Gastrocnemius medialis (tissue), 4 donors: ENCODE measurements around the gene POU2AF1. TPM values are rescaled to one million over a fixed set of nuclear protein-coding genes. Genes with fewer than 3 reads are reported as not detected.

ENCODE experiments used
- ATAC-seq, 2 donors: fragments of 150-250 bp; one replicate each; pipeline ENCODE4 v1.9.1; 2016
- DNase-seq, 2 donors: peaks; one replicate each; pipeline ENCODE4 v3.0.0-alpha.2; 2019
- H3K27ac ChIP-seq, 4 donors: fragments of 200-600 bp; sonication (generic); 1 replicate in 1 of 4; 2 replicates in 3 of 4; pipeline ENCODE4 v1.5.1; 2016 to 2018; ENCODE audit warnings: mild to moderate bottlenecking in 2 of 4, moderate library complexity in 1 of 4
- H3K27me3 ChIP-seq, 3 donors: fragments of 200-600 bp; sonication (generic) in 2 of 3; 1 replicate in 1 of 3; 2 replicates in 2 of 3; pipeline versions ENCODE4 v1.5.1 to v1.6.0; 2016 to 2019; ENCODE audit warnings: mild to moderate bottlenecking in 1 of 3, moderate library complexity in 1 of 3
- H3K36me3 ChIP-seq, 2 donors: fragments of 200-600 bp; sonication (generic) in 1 of 2; one replicate each; pipeline ENCODE4 v1.5.1; 2017 to 2018
- H3K4me1 ChIP-seq, 2 donors: fragments of 200-600 bp; sonication (generic) in 1 of 2; one replicate each; pipeline ENCODE4 v1.5.1; 2016 to 2017; ENCODE audit warnings: mild to moderate bottlenecking in 2 of 2
- H3K4me3 ChIP-seq, 4 donors: fragments of 200-600 bp; sonication (generic) in 3 of 4; 1 replicate in 1 of 4; 2 replicates in 3 of 4; pipeline ENCODE4 v1.5.1; 2016 to 2019; ENCODE audit warnings: mild to moderate bottlenecking in 2 of 4
- H3K9me3 ChIP-seq, 3 donors: fragments of 200-600 bp; sonication (generic) in 2 of 3; 1 replicate in 1 of 3; 2 replicates in 2 of 3; pipeline ENCODE4 v1.5.1; 2016 to 2019
- POLR2A ChIP-seq, 2 donors: fragments of 450-650 bp; IDR thresholded peaks; one replicate each; pipeline ENCODE4 v1.6.1; 2017; ENCODE audit warnings: antibody characterized with exemption in 2 of 2, mild to moderate bottlenecking in 2 of 2, moderate library complexity in 2 of 2
- in situ Hi-C, 4 donors: fragments of 200-750 bp; cut with MboI; loops; one replicate each; pipeline versions ENCODE4 v1.15.0 to v1.8.0; 2017; ENCODE audit warnings: low sequenced_read_pairs in 4 of 4
- intact Hi-C: fragments of 100-400 bp; cut with DNase I; formaldehyde crosslinking; loops from one replicate; pipeline ENCODE4 v1.15.1; 2023; ENCODE audit warnings: low total_unique reads
- total RNA-seq, 4 donors: library from RNA; depleted of rRNA; stranded (reverse); fragments of >200 nt; gene quantifications; one replicate each; pipeline versions ENCODE4 v1.1.0 to v1.2.3, GENCODE V29; 2016
- TF ChIP-seq, protein P1 (sequence below), 5 experiments: fragments of 450-650 bp in 3 of 5; fragments of 200-600 bp in 2 of 5; sonication (generic) in 2 of 5; IDR thresholded peaks in 4 of 5; conservative IDR thresholded peaks in 1 of 5; 1 replicate in 4 of 5; 2 replicates in 1 of 5; pipeline ENCODE4 v1.5.1; 2016 to 2019; ENCODE audit warnings: antibody characterized with exemption in 5 of 5, mild to moderate bottlenecking in 3 of 5, moderate library complexity in 3 of 5

POU2AF1 gene, protein sequence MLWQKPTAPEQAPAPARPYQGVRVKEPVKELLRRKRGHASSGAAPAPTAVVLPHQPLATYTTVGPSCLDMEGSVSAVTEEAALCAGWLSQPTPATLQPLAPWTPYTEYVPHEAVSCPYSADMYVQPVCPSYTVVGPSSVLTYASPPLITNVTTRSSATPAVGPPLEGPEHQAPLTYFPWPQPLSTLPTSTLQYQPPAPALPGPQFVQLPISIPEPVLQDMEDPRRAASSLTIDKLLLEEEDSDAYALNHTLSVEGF
- under 1 TPM in 2 of 4 donors, not detected in 2; 0.29 to 0.78 TPM for total RNA-seq

DNA sequence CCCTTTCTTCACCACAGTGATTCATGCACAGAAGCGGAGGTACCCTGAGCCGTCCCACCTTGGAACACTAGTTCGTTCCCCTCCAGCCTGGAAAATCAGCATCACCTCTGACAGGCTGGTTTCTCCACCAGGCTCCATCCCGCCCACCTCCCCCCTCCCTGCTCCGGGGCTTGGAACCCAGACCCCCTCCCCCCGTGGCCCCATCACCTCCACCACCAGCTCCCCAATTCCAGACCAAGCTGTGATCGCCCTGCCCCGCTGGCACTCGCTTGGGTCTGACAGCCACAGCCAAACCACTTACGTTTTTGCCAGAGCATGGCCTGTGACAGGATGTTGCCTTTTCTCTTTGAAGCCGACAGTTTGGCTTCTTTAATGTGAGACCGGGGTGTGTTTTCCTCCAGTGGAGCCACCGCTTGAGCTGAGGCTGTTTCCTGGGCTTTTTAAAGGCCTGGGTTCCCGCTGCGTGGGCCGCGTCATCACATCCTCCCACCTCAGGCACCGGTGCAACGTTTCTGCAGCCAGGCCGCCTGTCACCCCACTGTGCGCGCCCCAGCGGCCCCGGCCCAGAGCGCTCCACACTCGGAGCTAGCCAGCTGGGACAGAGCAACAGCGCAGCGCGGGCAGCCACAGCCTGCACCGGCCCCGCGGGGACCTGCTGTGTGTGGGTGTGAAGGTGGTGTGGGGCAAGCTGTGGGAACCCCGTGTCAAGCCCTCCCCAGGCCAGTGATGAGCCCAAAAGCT is at the start of gene POU2AF1:
TSS of gene POU2AF1 (minus strand) at position 415 of the 741 bp plus-strand sequence. CDS start at position 317, 98 bp downstream.
- DNase-seq (no peak), ATAC-seq (peak in 1 of 2 donors; percentile 18)
- H3K4me3 ChIP-seq, result peak within 1 kb of the TSS in 1 of 4 donors; percentile 5

GRCh38 chr11:111428113-111428876 is 49.2 kb upstream of the POU2AF1 start:
- no peak for ATAC-seq
- H3K9me3 ChIP-seq, result no peaks in the 10 kb centered on the region
- no peaks in the 10 kb centered on the region for H3K36me3 ChIP-seq
- H3K4me3 ChIP-seq, result no peak overlapping the region
- intact Hi-C loops (loop anchor here (10.0 kb wide), 1 partner anchor 83 kb away; no protein-coding TSS in a partner anchor), in situ Hi-C loops (loop anchor here in 1 of 4 donors (5.0 kb wide), 1 partner anchor 146 kb away; no protein-coding TSS in a partner anchor)
- no peaks in the 10 kb centered on the region for H3K27me3 ChIP-seq
- H3K4me1 ChIP-seq, result no peaks in the 10 kb centered on the region
- no peak for DNase-seq
- H3K27ac ChIP-seq, result no peak overlapping the region
- TF ChIP-seq POLR2A (IDR thresholded peaks at IDR 0.05), result no peak
- TF ChIP-seq, protein P1, sequence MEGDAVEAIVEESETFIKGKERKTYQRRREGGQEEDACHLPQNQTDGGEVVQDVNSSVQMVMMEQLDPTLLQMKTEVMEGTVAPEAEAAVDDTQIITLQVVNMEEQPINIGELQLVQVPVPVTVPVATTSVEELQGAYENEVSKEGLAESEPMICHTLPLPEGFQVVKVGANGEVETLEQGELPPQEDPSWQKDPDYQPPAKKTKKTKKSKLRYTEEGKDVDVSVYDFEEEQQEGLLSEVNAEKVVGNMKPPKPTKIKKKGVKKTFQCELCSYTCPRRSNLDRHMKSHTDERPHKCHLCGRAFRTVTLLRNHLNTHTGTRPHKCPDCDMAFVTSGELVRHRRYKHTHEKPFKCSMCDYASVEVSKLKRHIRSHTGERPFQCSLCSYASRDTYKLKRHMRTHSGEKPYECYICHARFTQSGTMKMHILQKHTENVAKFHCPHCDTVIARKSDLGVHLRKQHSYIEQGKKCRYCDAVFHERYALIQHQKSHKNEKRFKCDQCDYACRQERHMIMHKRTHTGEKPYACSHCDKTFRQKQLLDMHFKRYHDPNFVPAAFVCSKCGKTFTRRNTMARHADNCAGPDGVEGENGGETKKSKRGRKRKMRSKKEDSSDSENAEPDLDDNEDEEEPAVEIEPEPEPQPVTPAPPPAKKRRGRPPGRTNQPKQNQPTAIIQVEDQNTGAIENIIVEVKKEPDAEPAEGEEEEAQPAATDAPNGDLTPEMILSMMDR (IDR thresholded peaks at IDR 0.05 in 4 of 5, conservative IDR thresholded peaks at IDR 0.05 in 1 of 5), result no peak

More for the DNA sequence above, at the start of gene POU2AF1:
- no peaks in the 10 kb centered on the region for H3K36me3 ChIP-seq
- in situ Hi-C loops (no loop called here), intact Hi-C loops (no loop called here)
- no peak within 1 kb of the TSS for H3K27ac ChIP-seq
- H3K4me1 ChIP-seq, result no peaks in the 10 kb centered on the region
- no peaks in the 10 kb centered on the region for H3K9me3 ChIP-seq
- H3K27me3 ChIP-seq, result no peaks in the 10 kb centered on the region
- no peak for TF ChIP-seq POLR2A (IDR thresholded peaks at IDR 0.05)
- TF ChIP-seq, protein P1 (IDR thresholded peaks at IDR 0.05 in 4 of 5, conservative IDR thresholded peaks at IDR 0.05 in 1 of 5), result no peak

GRCh38 chr11:111427471-111427912 is 48.4 kb upstream of the POU2AF1 start:
- H3K27me3 ChIP-seq, result no peaks in the 10 kb centered on the region
- no peak for TF ChIP-seq POLR2A (IDR thresholded peaks at IDR 0.05)
- TF ChIP-seq, protein P1 (IDR thresholded peaks at IDR 0.05 in 4 of 5, conservative IDR thresholded peaks at IDR 0.05 in 1 of 5), result no peak
- H3K36me3 ChIP-seq, result no peaks in the 10 kb centered on the region
- ATAC-seq (no peak), DNase-seq (no peak)
- no peak overlapping the region for H3K27ac ChIP-seq
- intact Hi-C loops, result loop anchor here (10.0 kb wide), 1 partner anchor 83 kb away; no protein-coding TSS in a partner anchor
- no peaks in the 10 kb centered on the region for H3K4me1 ChIP-seq
- no peak overlapping the region for H3K4me3 ChIP-seq
- in situ Hi-C loops, result loop anchor here in 1 of 4 donors (5.0 kb wide), 1 partner anchor 145 kb away; no protein-coding TSS in a partner anchor
- no peaks in the 10 kb centered on the region for H3K9me3 ChIP-seq

DNA sequence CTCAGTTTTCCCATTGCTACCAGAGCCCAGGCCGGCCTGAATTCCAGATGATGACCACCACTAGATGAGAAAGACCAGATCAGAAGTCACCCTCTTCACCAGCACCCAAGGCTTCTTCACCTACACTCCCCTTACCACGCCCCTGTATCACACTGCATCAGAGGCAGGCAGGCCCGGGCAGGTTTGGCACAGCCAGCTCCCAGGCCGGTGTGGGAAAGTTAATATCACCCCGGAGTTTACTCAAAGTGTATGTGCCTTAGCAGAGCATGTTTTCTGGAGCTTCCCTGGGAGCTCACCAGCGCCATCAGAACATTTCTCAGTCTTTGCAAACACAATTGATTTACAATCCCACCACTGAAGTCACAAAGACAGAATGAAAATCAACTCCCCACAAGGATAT is 47.5 kb upstream of the POU2AF1 start:
- ATAC-seq (no peak), DNase-seq (no peak)
- intact Hi-C loops, result loop anchor here (10.0 kb wide), 1 partner anchor 82 kb away; no protein-coding TSS in a partner anchor
- Histone ChIP-seq H3K36me3 (no peaks in the 10 kb centered on the region), H3K4me1 (no peaks in the 10 kb centered on the region), H3K4me3 (no peak overlapping the region), H3K27me3 (no peaks in the 10 kb centered on the region), H3K27ac (no peak overlapping the region), H3K9me3 (no peaks in the 10 kb centered on the region)
- no peak for TF ChIP-seq POLR2A (IDR thresholded peaks at IDR 0.05)
- TF ChIP-seq, protein P1 (IDR thresholded peaks at IDR 0.05 in 4 of 5, conservative IDR thresholded peaks at IDR 0.05 in 1 of 5), result no peak
- in situ Hi-C loops, result loop anchor here in 1 of 4 donors (5.0 kb wide), 1 partner anchor 144 kb away; no protein-coding TSS in a partner anchor
